ENCODE data around the gene SCUBE2.

DNA sequence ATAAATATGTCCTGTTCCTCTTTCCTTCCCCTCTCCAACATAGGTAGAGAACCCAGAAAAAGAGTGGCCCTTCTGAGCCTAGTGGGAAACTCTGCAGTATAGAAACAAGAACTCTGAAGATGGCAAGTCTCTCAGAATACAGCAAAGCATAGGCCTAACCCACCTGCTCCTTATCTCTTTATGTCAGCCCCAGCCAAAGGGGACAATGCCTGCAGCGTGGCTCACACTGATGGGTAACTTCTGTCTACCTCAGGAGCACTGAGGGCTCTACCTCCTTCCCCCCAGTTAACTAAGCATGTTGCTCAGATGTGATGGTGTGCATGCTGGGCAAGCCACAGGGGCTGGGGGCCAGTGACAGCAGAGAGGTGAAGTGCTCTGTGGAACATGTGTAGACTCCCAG lies 82.7 kb downstream of the SCUBE2 start:
- TF ChIP-seq, protein P1, sequence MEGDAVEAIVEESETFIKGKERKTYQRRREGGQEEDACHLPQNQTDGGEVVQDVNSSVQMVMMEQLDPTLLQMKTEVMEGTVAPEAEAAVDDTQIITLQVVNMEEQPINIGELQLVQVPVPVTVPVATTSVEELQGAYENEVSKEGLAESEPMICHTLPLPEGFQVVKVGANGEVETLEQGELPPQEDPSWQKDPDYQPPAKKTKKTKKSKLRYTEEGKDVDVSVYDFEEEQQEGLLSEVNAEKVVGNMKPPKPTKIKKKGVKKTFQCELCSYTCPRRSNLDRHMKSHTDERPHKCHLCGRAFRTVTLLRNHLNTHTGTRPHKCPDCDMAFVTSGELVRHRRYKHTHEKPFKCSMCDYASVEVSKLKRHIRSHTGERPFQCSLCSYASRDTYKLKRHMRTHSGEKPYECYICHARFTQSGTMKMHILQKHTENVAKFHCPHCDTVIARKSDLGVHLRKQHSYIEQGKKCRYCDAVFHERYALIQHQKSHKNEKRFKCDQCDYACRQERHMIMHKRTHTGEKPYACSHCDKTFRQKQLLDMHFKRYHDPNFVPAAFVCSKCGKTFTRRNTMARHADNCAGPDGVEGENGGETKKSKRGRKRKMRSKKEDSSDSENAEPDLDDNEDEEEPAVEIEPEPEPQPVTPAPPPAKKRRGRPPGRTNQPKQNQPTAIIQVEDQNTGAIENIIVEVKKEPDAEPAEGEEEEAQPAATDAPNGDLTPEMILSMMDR (IDR thresholded peaks at IDR 0.05), result no peak
- no peak for TF ChIP-seq POLR2A (IDR thresholded peaks at IDR 0.05)

Measured in sigmoid colon (tissue), 3 donors.